Lung (tissue), 12 donors: ENCODE data around the gene HAUS1. TPM values are rescaled to one million over a fixed set of nuclear protein-coding genes. Genes with fewer than 3 reads are reported as not detected.

ENCODE experiments used
- ATAC-seq: fragments of 200-7000 bp; cut with Tn5 transposase; one replicate; pipeline ENCODE4 v1.9.1; 2020; ENCODE audit warnings: moderate number of reproducible peaks; ENCODE audit not compliant: insufficient read depth, low FRiP score
- DNase-seq, 3 donors: peaks; one replicate each; pipeline ENCODE4 v3.0.0-alpha.2; 2013 to 2017
- H3K27ac ChIP-seq, 2 donors: one replicate each; pipeline ENCODE4 v1.5.1; 2013; ENCODE audit warnings: mild to moderate bottlenecking in 2 of 2, moderate library complexity in 2 of 2, control low read depth in 1 of 2, inconsistent platforms in 1 of 2, low read depth in 1 of 2, low read length in 1 of 2
- H3K27me3 ChIP-seq, 3 donors: one replicate each; pipeline ENCODE4 v1.5.1; 2013; ENCODE audit warnings: low read length in 2 of 3; ENCODE audit not compliant: control insufficient read depth in 3 of 3, insufficient read depth in 3 of 3
- H3K36me3 ChIP-seq, 4 donors: one replicate each; pipeline ENCODE4 v1.5.1; 2013; ENCODE audit warnings: low read length in 4 of 4, mild to moderate bottlenecking in 1 of 4, moderate library complexity in 1 of 4; ENCODE audit not compliant: control insufficient read depth in 4 of 4, insufficient read depth in 4 of 4
- H3K4me1 ChIP-seq, 5 donors: one replicate each; pipeline ENCODE4 v1.5.1; 2013; ENCODE audit warnings: low read length in 5 of 5, mild to moderate bottlenecking in 2 of 5, moderate library complexity in 1 of 5; ENCODE audit not compliant: control insufficient read depth in 5 of 5, insufficient read depth in 5 of 5
- H3K4me3 ChIP-seq: one replicate; pipeline ENCODE4 v1.5.1; 2013; ENCODE audit warnings: mild to moderate bottlenecking, control low read depth, moderate library complexity
- H3K9ac ChIP-seq, 2 donors: one replicate each; pipeline ENCODE4 v1.5.1; 2013; ENCODE audit warnings: low read length in 2 of 2, control low read depth in 1 of 2; ENCODE audit not compliant: insufficient read depth in 1 of 2
- H3K9me3 ChIP-seq, 4 donors: one replicate each; pipeline ENCODE4 v1.5.1; 2013; ENCODE audit warnings: low read length in 3 of 4, mild to moderate bottlenecking in 1 of 4, moderate library complexity in 1 of 4; ENCODE audit not compliant: control insufficient read depth in 4 of 4, insufficient read depth in 3 of 4
- WGBS, 2 donors: extraction: QIAGEN DNeasy Blood & Tissue Kit; methylation state at CpG; one replicate each; pipeline ENCODE4 v1.1.7; 2013; 5-methylcytosine and 5-hydroxymethylcytosine counted together
- polyA plus RNA-seq, 2 donors: library from polyadenylated mRNA; stranded (reverse); fragments of 200-250 nt; gene quantifications; one replicate each; pipeline ENCODE4 v1.2.1, GENCODE V29; 2013
- total RNA-seq, 2 donors: library from RNA; depleted of rRNA in 1 of 2; stranded (reverse); fragments of >200 nt in 1 of 2; gene quantifications; one replicate each; pipeline ENCODE4 v1.2.1, GENCODE V29; 2014 to 2021
- TF ChIP-seq, protein P1 (sequence below): IDR thresholded peaks from 2 replicates; pipeline ENCODE4 v1.5.1; 2012; ENCODE audit warnings: mild to moderate bottlenecking; ENCODE audit errors: control extremely low read depth, extremely low read depth
- donor health status: control.
- donor health status: control.
- donor health status: Bipolar disorder and iron deficiency.
- donor health status: healthy.
- donor health status: DM: yes; HTN: yes; CAD: no.

HAUS1 gene
- total and polyA plus RNA-seq, 4 donors = 16.8 to 27.7 (median 20.4) TPM

- Histone ChIP-seq H3K9ac (no peak overlapping the region), H3K36me3 (no peaks in the 10 kb centered on the region), H3K9me3 (no peaks in the 10 kb centered on the region), H3K27ac (no peak overlapping the region), H3K4me3 (no peak overlapping the region), H3K27me3 (no peaks in the 10 kb centered on the region), H3K4me1 (peaks cover 0 to 7% (median 0%) of the 10 kb centered on the region in 5 donors)
- 97 to 98% methylated on average over 13 of the region's 13 CpGs for WGBS, 2 donors
- no peak for DNase-seq
- no peak for ATAC-seq
- TF ChIP-seq, protein P1, sequence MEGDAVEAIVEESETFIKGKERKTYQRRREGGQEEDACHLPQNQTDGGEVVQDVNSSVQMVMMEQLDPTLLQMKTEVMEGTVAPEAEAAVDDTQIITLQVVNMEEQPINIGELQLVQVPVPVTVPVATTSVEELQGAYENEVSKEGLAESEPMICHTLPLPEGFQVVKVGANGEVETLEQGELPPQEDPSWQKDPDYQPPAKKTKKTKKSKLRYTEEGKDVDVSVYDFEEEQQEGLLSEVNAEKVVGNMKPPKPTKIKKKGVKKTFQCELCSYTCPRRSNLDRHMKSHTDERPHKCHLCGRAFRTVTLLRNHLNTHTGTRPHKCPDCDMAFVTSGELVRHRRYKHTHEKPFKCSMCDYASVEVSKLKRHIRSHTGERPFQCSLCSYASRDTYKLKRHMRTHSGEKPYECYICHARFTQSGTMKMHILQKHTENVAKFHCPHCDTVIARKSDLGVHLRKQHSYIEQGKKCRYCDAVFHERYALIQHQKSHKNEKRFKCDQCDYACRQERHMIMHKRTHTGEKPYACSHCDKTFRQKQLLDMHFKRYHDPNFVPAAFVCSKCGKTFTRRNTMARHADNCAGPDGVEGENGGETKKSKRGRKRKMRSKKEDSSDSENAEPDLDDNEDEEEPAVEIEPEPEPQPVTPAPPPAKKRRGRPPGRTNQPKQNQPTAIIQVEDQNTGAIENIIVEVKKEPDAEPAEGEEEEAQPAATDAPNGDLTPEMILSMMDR = no peak
Observed at GRCh38 chr18:46164920-46165319, 60.7 kb downstream of the HAUS1 start.

GRCh38 chr18:46166261-46166970 lies 62.2 kb downstream of the HAUS1 start:
- H3K4me3 ChIP-seq = no peak overlapping the region
- H3K27me3 ChIP-seq = no peaks in the 10 kb centered on the region
- H3K9ac ChIP-seq = no peak overlapping the region
- no peak for ATAC-seq
- H3K4me1 ChIP-seq = peaks cover 0 to 6% (median 0%) of the 10 kb centered on the region in 5 donors
- 85 to 89% methylated on average over 6 of the region's 6 CpGs for WGBS, 2 donors
- TF ChIP-seq, protein P1 = no peak
- H3K36me3 ChIP-seq = no peaks in the 10 kb centered on the region
- no peak overlapping the region for H3K27ac ChIP-seq
- DNase-seq = no peak
- no peaks in the 10 kb centered on the region for H3K9me3 ChIP-seq

DNA sequence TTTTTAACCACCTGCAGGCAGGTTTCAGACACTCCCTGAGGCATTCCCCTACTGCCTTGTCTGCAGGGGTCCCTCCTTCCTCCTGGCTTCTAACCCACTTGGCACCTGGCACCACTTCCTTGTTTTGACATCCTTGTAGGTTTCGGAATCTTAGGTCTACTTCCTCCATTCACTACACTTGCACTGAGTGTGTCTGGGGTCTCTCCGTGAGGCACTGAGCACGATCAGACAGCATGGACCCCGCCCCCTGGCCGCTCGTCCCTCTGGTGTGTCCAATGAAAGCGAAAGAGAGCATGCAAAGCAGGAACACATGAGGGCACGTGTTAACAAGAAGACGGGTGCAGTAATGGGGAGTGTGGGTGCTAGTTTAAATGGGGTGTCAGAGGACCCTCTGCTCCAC lies 63.8 kb downstream of the HAUS1 start:
- ATAC-seq = no peak
- Histone ChIP-seq H3K9me3 (no peaks in the 10 kb centered on the region), H3K9ac (no peak overlapping the region), H3K36me3 (no peaks in the 10 kb centered on the region), H3K27ac (no peak overlapping the region), H3K4me3 (no peak overlapping the region), H3K27me3 (no peaks in the 10 kb centered on the region), H3K4me1 (peaks cover 0 to 5% (median 0%) of the 10 kb centered on the region in 5 donors)
- 21 to 36% methylated on average over 9 of the region's 9 CpGs for WGBS, 2 donors
- DNase-seq = no peak
- TF ChIP-seq, protein P1 = no peak
